SW480 (cell line): Measurements from ENCODE around the gene NPHP4.
A peak's percentile ranks its signal among the peaks of the same experiment; 100 is the strongest.

ENCODE experiments used
- DNase-seq: peaks from one replicate; pipeline ENCODE4 v3.0.0-alpha.2; 2016; ENCODE audit warnings: low spot score

The NPHP4 gene

GRCh38 chr1:5877683-5878530 lies 114.3 kb downstream of the NPHP4 start:
- no peak for DNase-seq

GRCh38 chr1:5877001-5877400 lies 115.2 kb downstream of the NPHP4 start:
- no peak for DNase-seq

- DNase-seq = no peak
Measured at GRCh38 chr1:5876094-5876650, 116.1 kb downstream of the NPHP4 start.

GRCh38 chr1:5875345-5875910 lies 116.8 kb downstream of the NPHP4 start:
- DNase-seq = no peak

GRCh38 chr1:5874416-5875110 lies 117.7 kb downstream of the NPHP4 start:
- DNase-seq = no peak

- DNase-seq = no peak
Measured at GRCh38 chr1:5873556-5873955, 118.7 kb downstream of the NPHP4 start.

GRCh38 chr1:5872886-5873285 lies 119.3 kb downstream of the NPHP4 start:
- no peak for DNase-seq

- DNase-seq = no peak
Measured at GRCh38 chr1:5868931-5869500, 123.2 kb downstream of the NPHP4 start.

GRCh38 chr1:5865774-5866173 lies 126.5 kb downstream of the NPHP4 start:
- no peak for DNase-seq

- no peak for DNase-seq
Measured at GRCh38 chr1:5865056-5865455, 127.2 kb downstream of the NPHP4 start.

GRCh38 chr1:5864256-5864655 lies 128.0 kb downstream of the NPHP4 start:
- no peak for DNase-seq

- DNase-seq = no peak
Measured at GRCh38 chr1:5863238-5863637, 129.0 kb downstream of the NPHP4 start.

GRCh38 chr1:5861871-5862825 lies 130.1 kb downstream of the NPHP4 start:
- DNase-seq = no peak

- DNase-seq = no peak
Measured at GRCh38 chr1:5860277-5860676, 131.9 kb downstream of the NPHP4 start.

GRCh38 chr1:5859766-5860165 lies 132.5 kb downstream of the NPHP4 start:
- DNase-seq = no peak

GRCh38 chr1:5858844-5859407 lies 133.3 kb downstream of the NPHP4 start:
- no peak for DNase-seq

- DNase-seq = no peak
Measured at GRCh38 chr1:5858246-5858645, 134.0 kb downstream of the NPHP4 start.

GRCh38 chr1:5857508-5858090 lies 134.6 kb downstream of the NPHP4 start:
- DNase-seq = no peak

GRCh38 chr1:5857011-5857410 lies 135.2 kb downstream of the NPHP4 start:
- DNase-seq = no peak

- DNase-seq = peak; percentile 63
Measured at GRCh38 chr1:5856246-5856815, 135.9 kb downstream of the NPHP4 start.
